MM.1S (cell line): Measurements from ENCODE around the gene TSPAN12.
A peak's percentile ranks its signal among the peaks of the same experiment; 100 is the strongest.

Experiments
- EZH2 ChIP-seq: fragments of 300-600 bp; sonication (generic); optimal IDR thresholded peaks from 2 replicates; pipeline ENCODE3; 2017; ENCODE audit warnings: low read depth, mild to moderate bottlenecking, antibody characterized with exemption, low read length, mixed read lengths
- EZH2phosphoT487 ChIP-seq: fragments of 300-600 bp; sonication (generic); IDR thresholded peaks from 2 replicates; pipeline ENCODE4 v1.6.1; 2018; ENCODE audit warnings: antibody characterized with exemption, low read length
- TF ChIP-seq, protein P1 (sequence below): fragments of 300-600 bp; sonication (generic); IDR thresholded peaks from 2 replicates; pipeline ENCODE4 v1.5.1; 2016; ENCODE audit warnings: antibody characterized with exemption, low read length, mixed read lengths

DNA sequence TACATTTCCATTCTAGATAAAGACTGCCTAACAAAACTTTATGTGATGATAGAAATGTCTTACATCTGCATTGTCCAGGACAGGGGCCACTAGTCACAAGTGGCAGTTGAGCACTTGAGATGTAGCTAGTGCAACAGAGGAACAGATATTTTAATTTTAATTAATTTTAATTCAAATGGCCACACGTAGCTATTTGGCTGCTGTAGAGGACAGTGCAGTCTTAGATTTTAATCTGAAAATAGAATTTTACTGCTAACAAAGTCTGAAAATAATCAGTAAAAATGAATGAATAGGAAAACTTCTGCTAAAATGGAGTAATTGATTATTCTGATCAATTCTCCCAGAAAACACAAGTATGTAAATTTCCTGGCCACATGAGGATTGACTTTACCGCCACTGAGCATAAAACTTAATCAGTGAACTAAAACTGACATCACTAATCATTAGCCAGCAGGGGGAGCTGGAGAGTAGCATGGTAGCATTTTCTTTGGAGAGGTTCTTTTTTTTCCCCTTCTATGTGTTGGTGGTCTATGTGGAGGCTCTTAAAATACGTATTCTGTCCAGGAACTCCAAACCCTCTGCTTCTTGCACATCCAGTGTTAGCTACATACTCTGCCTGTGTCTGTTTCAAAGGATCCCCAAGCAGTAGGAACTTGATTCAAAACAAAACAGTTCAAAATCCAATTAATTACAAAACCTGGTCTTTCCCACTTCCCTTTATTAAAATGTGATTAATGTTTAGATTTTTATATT, 52.1 kb downstream of the TSPAN12 start:
- TF ChIP-seq, protein P1, sequence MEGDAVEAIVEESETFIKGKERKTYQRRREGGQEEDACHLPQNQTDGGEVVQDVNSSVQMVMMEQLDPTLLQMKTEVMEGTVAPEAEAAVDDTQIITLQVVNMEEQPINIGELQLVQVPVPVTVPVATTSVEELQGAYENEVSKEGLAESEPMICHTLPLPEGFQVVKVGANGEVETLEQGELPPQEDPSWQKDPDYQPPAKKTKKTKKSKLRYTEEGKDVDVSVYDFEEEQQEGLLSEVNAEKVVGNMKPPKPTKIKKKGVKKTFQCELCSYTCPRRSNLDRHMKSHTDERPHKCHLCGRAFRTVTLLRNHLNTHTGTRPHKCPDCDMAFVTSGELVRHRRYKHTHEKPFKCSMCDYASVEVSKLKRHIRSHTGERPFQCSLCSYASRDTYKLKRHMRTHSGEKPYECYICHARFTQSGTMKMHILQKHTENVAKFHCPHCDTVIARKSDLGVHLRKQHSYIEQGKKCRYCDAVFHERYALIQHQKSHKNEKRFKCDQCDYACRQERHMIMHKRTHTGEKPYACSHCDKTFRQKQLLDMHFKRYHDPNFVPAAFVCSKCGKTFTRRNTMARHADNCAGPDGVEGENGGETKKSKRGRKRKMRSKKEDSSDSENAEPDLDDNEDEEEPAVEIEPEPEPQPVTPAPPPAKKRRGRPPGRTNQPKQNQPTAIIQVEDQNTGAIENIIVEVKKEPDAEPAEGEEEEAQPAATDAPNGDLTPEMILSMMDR = peak; percentile 89
- TF ChIP-seq EZH2 = no peak
- no peak for TF ChIP-seq EZH2phosphoT487
